ENCODE measurements around the gene PDSS2.
"Not testable (repeated sequence)": the region's sequence is repeated elsewhere in the genome, so short reads cannot be mapped to it uniquely, and the experiment has no call there.

The PDSS2 gene

DNA sequence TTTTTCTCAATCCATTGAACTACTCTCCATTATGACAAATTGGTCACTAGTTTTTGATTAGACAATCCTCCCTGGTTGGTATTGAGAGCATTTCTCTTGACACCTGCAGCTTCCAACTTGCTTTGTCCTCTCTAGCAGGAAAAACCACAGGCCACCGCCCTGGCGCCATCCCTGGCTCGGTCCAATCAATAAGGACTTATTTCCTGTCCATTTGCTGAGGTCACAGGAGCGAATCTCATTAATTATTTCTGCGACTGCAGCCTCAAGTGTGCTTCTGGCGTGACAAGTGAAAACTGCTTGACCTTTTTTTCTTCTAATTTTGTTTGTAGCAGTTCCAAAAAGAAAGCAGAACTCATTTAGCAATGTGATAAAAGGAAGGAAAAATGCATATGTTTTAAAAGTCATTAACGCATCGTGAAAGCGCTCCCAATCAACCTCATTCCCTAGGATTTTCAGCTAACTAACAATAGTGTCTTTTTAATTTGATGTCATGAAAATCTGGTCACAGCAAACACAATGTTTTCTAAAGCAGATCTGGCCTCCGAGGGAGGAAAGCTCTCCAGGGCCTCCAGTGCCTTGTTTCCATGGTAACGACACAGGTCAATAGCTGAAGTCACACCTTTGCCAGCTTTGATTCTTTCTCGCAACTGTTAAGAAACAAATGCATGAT, 305.1 kb downstream of the PDSS2 start:
- no peak for DNase-seq (ENCODE audit: low spot score)

GRCh38 chr6:107152638-107153430, 306.5 kb downstream of the PDSS2 start:
- DNase-seq (ENCODE audit: low spot score), result no peak

GRCh38 chr6:107144666-107145065, 314.7 kb downstream of the PDSS2 start:
- DNase-seq (ENCODE audit: low spot score), result no peak

DNA sequence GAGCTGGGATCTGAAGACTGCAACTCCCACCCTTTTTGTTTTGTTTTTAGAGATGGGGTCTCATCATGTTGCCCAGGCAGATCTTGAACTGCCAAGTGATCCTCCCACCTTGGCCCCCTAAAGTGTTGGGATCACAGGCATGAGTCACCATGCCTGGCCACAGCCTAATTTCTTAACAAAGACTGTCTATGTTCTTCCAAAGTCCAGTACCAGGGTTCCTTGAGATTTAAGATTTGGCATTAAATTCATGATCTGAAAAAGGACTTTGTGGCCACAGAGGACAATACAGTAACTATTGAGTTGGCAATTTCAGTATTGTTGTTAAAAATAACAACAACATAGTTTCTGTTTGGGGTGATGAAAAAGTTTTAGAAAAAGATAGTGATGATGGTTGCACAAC, 315.4 kb downstream of the PDSS2 start:
- DNase-seq (ENCODE audit: low spot score), result no peak

DNA sequence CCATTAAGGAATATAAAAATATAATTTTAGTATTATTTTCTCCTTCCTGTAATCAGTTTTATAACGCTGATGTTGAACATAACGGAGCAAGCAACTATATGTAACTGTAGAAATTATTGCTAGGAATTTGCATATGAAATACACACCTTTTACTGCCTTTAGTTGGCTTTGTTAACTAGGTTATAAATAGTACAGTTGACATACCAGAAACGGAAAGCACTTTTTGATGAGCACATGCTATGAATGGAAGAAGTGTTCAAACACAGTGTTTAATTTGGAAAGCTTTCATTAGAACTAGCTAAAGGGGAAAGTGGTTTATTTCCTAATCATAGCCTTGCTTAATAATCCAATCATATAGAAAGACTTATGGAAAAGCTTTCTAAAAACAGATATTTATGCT, 318.8 kb downstream of the PDSS2 start:
- DNase-seq (ENCODE audit: low spot score), result no peak

GRCh38 chr6:107136324-107136723, 323.0 kb downstream of the PDSS2 start:
- DNase-seq (ENCODE audit: low spot score), result not testable (repeated sequence)

- DNase-seq (ENCODE audit: low spot score), result not testable (repeated sequence)
Measured at GRCh38 chr6:107135048-107135680, 324.2 kb downstream of the PDSS2 start.

DNA sequence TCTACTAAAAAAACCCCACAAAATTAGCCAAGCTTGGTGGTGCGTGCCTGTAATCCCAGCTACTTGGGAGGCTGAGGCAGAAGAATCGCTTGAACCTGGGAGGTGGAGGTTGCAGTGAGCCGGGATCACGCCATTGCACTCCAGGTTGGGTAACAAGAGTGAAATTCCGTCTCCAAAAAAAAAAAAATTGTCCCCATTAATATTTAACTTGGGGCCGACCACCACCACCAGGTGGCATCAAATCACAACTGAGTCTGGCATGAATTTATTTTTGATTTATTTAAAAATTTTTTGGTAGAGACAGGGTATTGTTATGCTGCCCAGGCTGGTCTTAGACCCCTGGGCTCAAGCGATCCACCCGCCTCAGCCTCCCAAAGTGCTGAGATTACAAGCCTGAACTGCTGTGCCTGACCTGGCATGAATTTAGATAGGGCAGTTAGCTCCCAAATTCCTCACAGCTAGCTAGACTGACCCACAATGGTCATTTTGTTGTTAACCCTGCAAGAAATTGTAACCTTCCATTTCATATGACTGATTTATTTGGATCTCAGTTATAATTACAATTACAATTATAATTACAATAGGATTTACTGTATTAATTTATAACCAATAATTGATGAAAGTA, 326.9 kb downstream of the PDSS2 start:
- DNase-seq (ENCODE audit: low spot score), result peak; percentile 29

DNA sequence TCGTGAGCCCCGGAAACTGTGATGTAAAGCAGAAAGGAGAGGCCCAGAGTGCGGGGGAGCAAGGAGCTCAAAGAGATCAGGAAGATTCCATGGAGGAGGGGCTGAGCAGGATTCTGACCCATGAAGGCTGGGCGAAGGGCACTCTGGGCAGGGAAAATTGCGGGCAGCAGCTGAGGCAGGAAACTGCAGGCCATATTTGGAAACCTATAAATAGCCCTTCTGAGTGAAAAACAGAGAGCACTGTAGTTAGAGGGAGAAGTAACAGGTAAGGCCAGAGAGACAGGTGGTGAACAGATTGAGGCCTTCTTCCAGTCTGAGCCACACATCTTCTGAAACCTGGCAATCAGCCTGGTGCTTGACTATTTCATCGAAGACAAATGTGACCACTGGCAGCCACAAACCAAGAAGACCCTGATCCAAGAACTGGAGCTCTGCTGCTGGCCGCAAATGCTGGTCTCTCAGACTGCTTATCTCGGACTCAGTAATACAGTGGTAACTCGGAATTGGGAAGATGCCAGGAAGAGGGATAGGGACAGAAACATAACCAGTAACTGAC, 329.9 kb downstream of the PDSS2 start:
- DNase-seq (ENCODE audit: low spot score), result no peak

GRCh38 chr6:107128577-107128976, 330.8 kb downstream of the PDSS2 start:
- DNase-seq (ENCODE audit: low spot score), result no peak

DNA sequence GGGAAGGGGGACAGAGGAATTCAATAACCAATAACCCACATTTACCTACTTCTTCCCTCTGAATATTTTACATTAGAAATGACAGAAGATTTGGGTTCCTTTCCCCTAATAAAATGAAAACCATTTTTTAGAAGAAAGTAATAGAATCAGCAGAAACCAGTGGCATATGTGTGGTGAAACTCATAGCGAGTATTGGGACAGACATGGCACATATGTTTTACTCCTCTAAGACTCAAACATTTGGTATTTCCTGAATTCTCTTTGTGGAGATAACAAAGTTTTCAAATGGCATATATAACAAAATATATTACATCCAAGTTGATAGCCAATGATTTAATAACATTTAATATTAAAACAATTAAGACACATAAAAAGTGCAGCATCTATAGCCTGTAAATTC, 331.2 kb downstream of the PDSS2 start:
- DNase-seq (ENCODE audit: low spot score), result no peak

GRCh38 chr6:107125771-107126170, 333.6 kb downstream of the PDSS2 start:
- DNase-seq (ENCODE audit: low spot score), result no peak

DNA sequence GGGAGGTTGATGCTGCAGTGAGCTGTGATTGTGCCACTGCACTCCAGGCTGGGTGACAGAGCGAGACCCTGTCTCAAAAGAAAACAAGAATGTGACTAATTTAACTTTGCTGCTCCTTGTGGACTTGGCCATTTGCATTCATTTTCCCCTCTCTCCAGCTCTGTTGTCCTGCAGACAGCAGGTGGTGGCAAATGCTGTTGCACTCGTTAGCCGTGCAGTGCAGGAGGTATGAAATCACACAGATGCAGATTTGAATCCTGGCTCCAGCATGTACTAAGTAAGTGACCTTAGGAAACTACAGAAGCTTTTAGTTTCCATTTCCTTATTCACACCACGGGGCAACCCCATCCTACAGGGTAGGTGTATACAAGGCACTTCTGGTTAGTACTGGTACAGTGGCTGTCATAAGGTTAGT, 334.4 kb downstream of the PDSS2 start:
- no peak for DNase-seq (ENCODE audit: low spot score)

- no peak for DNase-seq (ENCODE audit: low spot score)
Measured at GRCh38 chr6:107123501-107123900, 335.9 kb downstream of the PDSS2 start.

DNA sequence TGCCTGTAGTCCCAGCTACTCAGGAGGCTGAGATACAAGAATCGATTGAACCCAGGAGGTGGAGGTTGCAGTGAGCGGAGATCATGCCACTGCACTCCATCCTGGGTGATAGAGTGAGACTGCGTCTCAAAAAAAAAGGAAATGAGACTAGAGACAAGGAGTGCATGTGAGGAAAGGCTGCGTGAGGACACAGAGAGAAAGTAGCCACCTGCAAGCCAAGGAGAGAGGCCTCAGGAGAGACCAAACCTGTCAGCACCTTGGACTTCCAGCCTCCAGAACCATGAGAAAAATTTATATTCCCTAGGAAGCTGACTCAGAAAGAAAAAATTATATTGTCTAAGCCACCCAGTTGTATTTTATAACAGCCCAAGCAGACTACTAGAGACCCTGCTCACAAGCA, 336.6 kb downstream of the PDSS2 start:
- no peak for DNase-seq (ENCODE audit: low spot score)

DNA sequence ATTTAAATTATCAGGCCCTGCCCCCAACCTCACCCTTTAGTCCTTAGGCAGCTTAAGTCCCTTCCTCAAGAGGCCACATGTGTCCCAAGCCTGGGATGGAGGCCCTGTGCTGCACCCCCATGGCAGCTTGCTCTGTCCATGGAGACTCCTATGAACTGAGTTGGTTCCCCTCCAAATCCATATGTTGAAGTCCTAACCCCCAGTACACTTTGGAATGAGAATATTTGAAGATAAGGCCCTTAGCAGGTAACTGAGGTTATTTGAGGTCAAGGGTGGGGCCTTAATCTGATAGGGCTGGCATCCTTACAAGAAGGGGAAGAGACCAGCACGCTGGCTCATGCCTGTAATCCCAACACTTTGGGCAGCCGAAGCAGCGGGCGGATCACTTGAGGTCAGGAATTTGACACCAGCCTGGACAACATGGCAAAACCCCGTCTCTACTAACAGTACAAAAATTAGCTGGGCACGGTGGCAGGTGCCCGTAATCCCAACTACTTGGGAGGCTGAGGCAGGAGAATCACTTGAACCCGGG, 337.3 kb downstream of the PDSS2 start:
- DNase-seq (ENCODE audit: low spot score), result no peak

GRCh38 chr6:107121266-107121665, 338.1 kb downstream of the PDSS2 start:
- DNase-seq (ENCODE audit: low spot score), result no peak

GRCh38 chr6:107120404-107120803, 339.0 kb downstream of the PDSS2 start:
- DNase-seq (ENCODE audit: low spot score), result no peak

- no peak for DNase-seq (ENCODE audit: low spot score)
Measured at GRCh38 chr6:107118976-107119375, 340.4 kb downstream of the PDSS2 start.

DNA sequence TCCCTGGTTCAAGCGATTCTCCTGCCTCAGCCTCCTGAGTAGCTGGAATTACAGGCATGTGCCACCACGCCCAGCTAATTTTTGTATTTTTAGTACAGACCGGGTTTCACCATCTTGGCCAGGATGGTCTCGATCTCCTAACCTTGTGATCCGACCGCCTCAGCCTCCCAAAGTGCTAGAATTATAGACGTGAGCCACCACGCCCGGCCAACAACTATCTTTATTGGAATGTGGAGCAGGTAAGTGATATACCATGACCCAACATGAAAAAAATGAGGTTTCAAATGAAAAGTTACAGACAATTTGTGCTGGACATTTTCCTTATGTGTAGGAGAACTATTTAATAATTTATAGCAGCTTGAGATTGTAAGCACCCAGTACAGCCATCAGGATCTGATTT, 340.8 kb downstream of the PDSS2 start:
- not testable (repeated sequence) for DNase-seq (ENCODE audit: low spot score)

GRCh38 chr6:107116931-107117330, 342.4 kb downstream of the PDSS2 start:
- no peak for DNase-seq (ENCODE audit: low spot score)

DNA sequence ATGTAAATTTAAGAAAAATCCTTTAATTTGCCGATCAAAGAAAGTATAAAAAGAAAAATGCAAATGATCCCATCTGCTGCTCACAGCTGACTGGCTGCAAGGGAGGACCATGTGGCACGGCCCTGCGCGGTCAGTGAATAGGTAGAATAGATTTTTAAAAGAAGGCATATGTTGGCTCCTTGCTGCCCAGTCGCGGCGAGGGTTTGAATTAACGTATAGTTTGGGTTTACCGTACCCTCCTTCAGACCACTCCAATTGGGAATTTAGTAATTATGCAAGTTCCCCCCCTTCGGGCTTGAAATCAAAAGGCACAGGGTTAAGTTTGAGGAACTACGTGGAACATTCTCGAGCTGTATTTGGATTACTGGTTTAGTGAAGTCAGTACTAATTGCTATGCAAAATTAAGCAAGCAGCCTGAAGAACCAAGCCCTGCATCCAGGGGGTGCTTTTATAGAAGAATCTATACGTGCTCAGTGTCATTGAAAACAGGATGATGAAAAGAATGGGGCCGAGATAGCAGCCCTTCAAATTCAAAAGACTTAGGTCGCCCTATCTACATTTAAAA, 343.0 kb downstream of the PDSS2 start:
- no peak for DNase-seq (ENCODE audit: low spot score)

Measured in kidney capillary endothelial cell (primary cell).